Left renal cortex interstitium (tissue), 4 donors: ENCODE results near the gene DUOXA1. TPM values are rescaled to one million over a fixed set of nuclear protein-coding genes. Genes with fewer than 3 reads are reported as not detected.

Experiments used
- DNase-seq, 4 donors: peaks; one replicate each; pipeline ENCODE4 v3.0.0-alpha.2; 2013; ENCODE audit warnings: low read depth in 4 of 4, low spot score in 2 of 4, missing footprints in 1 of 4
- polyA plus RNA-seq, 4 donors: library from polyadenylated mRNA; unstranded; fragments of 120-200 nt; gene quantifications; one replicate each; pipeline ENCODE4 v1.2.1, GENCODE V29; 2013; ENCODE audit not compliant: insufficient read length in 4 of 4

The DUOXA1 gene
- polyA plus RNA-seq, 4 donors: 0.10 to 0.42 (median 0.33) TPM; not detected in 1

DNA sequence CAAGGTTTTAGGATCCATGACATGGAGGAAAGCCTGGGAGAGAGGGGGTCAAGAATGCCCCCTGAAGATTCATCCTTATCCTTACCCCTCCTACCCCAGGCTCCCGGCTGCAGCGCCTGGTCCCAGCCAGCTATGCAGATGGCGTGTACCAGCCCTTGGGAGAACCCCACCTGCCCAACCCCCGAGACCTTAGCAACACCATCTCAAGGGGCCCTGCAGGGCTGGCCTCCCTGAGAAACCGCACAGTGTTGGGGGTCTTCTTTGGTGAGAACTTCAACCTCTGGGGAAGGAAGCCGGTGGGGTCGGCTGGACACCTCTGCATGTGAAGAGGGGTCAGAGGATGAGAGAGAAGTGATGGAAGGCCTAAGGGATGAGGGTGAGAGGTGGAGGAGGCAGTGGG is 4.4 kb upstream of the DUOXA1 start:
- DNase-seq: no peak

- no peak for DNase-seq
These were observed 3.9 kb upstream of the DUOXA1 start for GRCh38 chr15:45133561-45133920.

DNA sequence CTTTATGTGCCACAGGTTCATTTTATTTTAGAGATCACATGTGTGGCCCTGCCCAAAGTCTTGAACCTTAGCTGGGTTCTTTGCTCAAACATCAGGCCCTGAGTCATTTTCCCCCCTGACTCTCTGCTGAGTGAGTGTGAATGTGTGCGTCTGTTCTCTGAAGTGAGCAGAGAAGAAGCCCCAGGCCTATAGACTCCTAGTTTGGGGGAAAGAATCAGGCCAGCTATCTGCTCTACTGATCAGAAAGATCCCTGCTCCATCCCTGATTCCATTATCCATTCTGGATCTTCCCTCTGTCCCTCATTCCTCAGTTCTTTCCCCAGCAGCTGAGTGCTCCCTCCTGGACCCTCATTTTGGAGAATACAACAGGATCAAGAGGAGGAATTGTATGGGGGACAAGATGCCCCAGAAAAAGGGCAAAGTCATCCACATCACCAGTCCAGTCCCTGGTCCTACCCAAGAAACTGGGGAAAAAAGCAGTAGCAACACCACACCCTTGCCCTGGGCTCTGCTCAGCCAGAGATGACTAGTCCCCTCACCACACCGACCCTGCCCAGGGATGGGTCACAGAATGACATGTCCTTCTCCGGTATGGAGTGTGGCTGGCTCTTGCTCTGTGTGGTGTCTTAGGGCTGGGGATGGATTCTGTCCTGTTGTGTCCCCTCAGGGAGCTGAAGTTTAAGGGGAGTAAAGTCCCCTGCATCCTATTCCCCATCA is 3.3 kb upstream of the DUOXA1 start:
- DNase-seq: no peak

- no peak for DNase-seq
These were observed 1.8 kb upstream of the DUOXA1 start for GRCh38 chr15:45131510-45131909.

DNA sequence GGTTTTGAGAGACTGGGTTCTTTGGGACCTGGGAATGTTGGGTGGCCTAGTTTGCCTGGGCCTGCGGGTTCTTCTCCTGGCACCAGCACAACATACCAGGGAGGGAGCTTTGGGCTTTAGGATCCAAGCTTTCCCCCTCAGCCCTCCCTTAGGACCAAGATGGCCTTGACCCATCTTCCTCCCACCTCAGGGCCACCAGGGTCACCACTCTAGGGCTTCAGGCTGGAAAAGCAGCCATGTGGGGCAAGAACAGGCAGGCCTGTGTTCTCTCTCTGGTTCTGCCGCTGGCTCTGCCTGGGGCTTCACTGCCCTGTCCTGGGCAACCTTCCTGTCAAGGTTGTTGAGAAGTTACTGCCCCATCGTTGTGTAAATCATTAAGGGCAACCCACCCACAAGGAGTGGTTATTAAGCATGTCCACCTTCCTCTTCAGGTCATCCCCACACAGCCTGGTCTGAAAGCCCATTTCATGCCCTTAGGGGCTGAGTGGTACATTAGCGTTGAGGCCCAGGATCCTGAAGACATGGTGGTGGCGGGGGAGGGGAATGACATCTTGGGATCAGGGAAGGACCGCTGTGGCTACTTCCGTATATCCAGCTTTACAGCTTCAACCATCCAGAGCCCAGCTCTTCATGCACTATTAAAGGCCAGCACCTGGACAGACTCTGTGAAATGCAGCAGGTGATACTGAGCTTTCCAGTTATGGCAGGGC is 767 bp upstream of the DUOXA1 start:
- DNase-seq: no peak

GRCh38 chr15:45128971-45129639 is 574 bp downstream of the DUOXA1 start:
- DNase-seq: no peak

DNA sequence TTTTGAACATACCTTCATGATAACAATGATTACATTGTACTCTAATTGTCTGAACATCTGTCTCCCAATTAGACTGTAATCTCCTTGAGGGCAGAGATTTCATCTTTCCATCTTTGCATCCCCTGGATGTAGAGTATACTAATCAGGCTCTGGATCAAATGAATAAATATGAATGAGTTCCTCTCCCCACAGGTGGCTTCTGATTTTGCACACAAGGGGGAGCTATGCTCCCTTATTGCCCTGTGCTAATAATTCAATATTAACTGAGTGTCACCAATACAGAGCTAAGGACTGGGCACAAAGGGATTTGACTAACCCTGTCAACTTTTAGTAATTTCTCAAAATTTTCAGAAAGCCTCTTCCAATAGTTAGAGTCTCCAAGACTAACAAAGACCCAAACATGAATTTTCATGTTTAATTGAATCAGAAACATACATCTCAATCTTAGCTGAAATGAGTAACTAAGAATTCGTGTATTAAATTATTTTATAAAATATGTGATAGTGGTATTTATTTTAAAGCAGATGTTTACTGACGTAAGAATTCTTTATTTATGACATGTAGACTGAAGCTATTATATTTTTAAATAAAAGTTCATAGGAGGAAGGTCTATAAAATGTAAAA is 3.0 kb downstream of the DUOXA1 start:
- no peak for DNase-seq

DNA sequence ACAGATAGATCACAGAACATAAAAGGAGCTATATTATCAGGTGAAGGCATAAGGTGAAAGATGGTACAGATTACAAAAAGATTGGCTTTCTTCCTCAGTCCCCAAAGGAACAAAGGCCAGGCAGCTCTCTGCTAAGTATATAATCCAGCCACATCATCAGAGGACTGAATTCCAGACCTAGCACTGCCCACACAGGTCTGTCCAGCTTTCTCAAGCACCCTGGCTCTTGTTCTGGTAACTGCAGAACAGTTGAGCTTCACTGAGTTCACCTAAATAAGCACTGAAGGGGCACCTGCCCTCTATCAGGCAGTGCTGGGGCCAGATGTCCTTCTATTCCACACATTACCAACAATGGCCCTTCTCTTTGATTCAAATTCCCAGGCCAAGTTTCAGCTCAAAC is 6.3 kb downstream of the DUOXA1 start:
- no peak for DNase-seq

GRCh38 chr15:45122719-45123118 is 7.0 kb downstream of the DUOXA1 start:
- DNase-seq: no peak

GRCh38 chr15:45121706-45122417 is 7.8 kb downstream of the DUOXA1 start:
- no peak for DNase-seq

DNA sequence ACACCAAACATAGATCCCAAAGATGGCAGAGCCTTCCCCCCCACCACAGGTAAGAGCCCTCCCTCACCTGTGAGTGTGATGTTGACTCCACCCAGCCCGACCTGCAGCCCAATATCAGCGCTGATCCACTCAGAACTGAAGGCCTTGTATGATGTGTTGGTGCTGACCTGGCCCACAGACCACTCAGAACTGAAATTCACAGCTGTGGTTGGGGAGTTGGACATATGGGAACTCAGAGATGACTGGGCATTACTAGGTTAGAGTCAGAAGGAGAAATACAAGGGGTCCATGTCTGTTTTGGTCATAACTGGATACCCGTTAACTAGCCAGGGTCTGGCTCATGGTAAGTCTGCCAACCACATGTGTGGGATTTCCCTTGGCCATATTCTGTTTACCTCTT is 8.7 kb downstream of the DUOXA1 start:
- no peak for DNase-seq

- no peak for DNase-seq
These were observed 9.4 kb downstream of the DUOXA1 start for GRCh38 chr15:45120081-45120972.

DNA sequence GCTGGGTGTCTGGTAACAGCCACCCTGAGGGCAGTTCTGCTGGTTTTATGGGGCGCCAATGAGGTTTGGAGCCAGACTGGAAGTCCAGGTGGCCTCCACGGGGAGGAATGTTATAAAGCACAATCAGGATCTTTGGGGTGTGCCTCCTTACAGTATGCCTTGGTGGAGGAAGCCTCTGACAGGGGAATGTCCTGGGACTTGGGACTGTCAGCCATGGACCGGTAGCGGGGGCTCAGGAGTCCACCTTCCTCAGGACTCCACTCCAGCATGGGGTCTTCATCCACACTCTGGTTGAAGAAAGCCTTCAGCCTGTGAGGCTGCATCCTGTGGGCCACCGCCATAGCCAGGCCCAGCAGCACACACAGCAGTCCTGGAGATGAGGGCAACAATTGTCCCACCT is 10.7 kb downstream of the DUOXA1 start:
- no peak for DNase-seq

- DNase-seq: peak; percentile 70 to 91 (median 85)
These were observed 11.5 kb downstream of the DUOXA1 start for GRCh38 chr15:45118131-45118588.

DNA sequence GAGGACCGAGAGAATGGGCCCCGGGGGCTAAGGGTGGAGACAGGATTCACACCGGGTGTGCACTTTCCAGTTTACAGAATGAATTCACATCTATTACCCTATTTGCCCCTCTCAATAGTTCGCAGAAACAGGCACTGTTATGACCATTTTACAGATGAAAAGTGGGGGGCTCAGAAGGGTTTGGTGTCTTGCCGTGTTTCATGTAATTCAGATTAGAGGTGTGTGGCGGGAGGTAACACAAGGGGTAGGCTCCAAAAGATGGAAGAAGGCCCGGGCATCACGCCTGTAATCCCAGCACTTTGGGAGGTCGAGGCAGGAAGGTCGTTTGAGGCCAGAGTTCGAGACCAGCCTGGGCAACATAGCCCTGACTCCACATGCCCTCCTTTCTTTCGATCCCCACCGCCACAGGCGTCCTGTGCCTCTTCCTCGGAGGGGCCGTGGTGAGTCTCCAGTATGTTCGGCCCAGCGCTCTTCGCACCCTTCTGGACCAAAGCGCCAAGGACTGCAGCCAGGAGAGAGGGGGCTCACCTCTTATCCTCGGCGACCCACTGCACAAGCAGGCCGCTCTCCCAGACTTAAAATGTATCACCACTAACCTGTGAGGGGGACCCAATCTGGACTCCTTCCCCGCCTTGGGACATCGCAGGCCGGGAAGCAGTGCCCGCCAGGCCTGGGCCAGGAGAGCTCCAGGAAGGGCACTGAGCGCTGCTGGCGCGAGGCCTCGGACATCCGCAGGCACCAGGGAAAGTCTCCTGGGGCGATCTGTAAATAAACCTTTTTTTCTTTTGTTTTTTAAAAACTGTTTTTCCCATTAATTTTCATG is 12.2 kb downstream of the DUOXA1 start:
- DNase-seq: no peak

DNA sequence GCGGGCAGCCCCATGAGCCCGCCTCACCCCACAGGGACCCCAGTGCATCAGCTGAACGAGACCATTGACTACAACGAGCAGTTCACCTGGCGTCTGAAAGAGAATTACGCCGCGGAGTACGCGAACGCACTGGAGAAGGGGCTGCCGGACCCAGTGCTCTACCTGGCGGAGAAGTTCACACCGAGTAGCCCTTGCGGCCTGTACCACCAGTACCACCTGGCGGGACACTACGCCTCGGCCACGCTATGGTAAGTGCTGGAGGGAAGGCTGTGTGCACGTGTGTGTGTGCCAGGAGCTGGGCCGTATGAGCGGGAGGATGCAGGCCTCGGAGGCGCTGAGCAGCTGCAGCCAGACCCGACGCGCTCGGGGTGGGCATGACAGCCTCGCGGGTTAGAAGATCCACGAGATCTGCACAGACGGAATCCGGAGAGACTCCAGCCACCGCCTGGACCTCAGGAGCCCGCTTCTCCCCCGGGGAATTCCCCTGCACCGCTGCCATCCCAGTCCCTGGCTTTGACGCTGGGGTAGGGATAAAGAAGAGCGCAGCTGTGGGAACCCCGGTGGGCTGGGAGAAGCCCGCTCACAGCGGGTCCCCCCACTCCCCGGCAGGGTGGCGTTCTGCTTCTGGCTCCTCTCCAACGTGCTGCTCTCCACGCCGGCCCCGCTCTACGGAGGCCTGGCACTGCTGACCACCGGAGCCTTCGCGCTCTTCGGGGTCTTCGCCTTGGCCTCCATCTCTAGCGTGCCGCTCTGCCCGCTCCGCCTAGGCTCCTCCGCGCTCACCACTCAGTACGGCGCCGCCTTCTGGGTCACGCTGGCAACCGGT is 13.0 kb downstream of the DUOXA1 start:
- no peak for DNase-seq

GRCh38 chr15:45116006-45116481 is 13.6 kb downstream of the DUOXA1 start:
- no peak for DNase-seq

GRCh38 chr15:45115312-45115820 is 14.3 kb downstream of the DUOXA1 start:
- no peak for DNase-seq
